AG20443 (cell line): ENCODE data around the gene UBE2C.
A peak's percentile ranks its signal among the peaks of the same experiment; 100 is the strongest.

Experiments
- DNase-seq: peaks from one replicate; pipeline ENCODE4 v3.0.0; 2012; ENCODE audit warnings: low spot score, mixed read lengths

Gene UBE2C

GRCh38 chr20:45833030-45833882 lies 20.8 kb downstream of the UBE2C start, which contains the start of gene SNX21:
SNX21 (plus strand) TSS chr20:45833799; CDS start chr20:45833920, 121 bp downstream.
- peak; percentile 90 for DNase-seq

- peak; percentile 87 for DNase-seq
Observed at GRCh38 chr20:45833883-45834796, 21.7 kb downstream of the UBE2C start.

- DNase-seq: no peak
Observed at GRCh38 chr20:45834797-45835161, 22.3 kb downstream of the UBE2C start.

- no peak for DNase-seq
Observed at GRCh38 chr20:45835329-45835765, 22.9 kb downstream of the UBE2C start.

GRCh38 chr20:45835825-45836224 lies 23.4 kb downstream of the UBE2C start:
- DNase-seq: peak; percentile 93

GRCh38 chr20:45836841-45837240 lies 24.4 kb downstream of the UBE2C start:
- no peak for DNase-seq

DNA sequence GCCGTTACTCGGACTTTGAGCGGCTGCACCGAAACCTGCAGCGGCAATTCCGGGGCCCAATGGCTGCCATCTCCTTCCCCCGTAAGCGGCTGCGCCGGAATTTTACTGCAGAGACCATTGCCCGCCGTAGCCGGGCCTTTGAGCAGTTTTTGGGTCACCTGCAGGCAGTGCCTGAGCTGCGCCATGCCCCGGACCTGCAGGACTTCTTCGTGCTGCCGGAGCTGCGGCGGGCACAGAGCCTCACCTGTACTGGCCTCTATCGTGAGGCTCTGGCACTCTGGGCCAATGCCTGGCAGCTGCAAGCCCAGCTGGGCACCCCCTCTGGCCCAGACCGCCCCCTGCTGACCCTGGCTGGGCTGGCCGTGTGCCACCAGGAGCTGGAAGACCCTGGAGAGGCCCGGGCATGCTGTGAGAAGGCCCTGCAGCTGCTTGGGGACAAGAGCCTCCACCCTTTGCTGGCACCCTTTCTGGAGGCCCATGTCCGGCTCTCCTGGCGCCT lies 28.3 kb downstream of the UBE2C start:
- DNase-seq: no peak

- DNase-seq: no peak
Observed at GRCh38 chr20:45841407-45842129, 29.1 kb downstream of the UBE2C start.

- DNase-seq: peak; percentile 55
Observed at GRCh38 chr20:45842169-45842812, 29.8 kb downstream of the UBE2C start.

- no peak for DNase-seq
Observed at GRCh38 chr20:45843506-45843905, 31.1 kb downstream of the UBE2C start.

- no peak for DNase-seq
Observed at GRCh38 chr20:45845452-45845851, 33.0 kb downstream of the UBE2C start.

DNA sequence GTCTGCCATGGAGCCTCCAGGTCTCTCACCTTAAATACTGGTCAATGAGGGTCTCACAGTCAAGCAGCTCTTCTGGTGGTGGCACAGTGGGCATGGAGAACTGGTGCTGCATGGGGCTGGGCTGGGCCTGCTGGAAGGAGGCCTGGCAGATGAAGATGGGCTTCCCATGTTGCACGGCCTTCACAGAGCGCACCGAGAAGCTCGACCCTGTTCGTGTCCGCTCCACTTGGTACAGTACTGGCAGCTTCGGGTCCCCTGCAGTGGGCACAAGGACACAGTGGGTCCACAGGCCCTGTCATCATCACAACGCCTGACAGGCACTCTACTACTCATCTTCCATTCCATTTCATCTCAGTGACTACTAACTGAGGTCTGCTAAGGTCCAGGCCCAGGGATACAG lies 36.0 kb downstream of the UBE2C start:
- no peak for DNase-seq

GRCh38 chr20:45848969-45849582 lies 36.6 kb downstream of the UBE2C start:
- DNase-seq: no peak

DNA sequence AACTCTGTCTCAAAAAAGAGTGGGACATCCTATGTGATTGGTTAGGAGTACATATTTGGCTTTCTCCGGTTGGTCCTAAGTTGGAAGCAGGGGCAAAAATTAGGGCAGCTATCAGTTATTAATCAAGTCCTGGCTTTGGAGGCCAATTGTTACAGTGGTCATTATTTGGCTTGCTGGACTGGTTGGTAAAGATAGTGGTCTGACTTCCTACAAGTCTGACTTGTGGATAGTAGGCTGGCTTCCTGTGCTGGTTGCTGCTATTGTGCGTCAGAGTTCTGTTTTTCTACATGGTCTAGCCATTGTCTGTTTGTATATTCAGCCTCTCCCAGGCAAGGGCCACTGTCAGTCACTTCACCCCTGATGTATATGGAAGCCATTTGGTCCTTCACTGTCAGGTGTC lies 37.8 kb downstream of the UBE2C start:
- DNase-seq: no peak

DNA sequence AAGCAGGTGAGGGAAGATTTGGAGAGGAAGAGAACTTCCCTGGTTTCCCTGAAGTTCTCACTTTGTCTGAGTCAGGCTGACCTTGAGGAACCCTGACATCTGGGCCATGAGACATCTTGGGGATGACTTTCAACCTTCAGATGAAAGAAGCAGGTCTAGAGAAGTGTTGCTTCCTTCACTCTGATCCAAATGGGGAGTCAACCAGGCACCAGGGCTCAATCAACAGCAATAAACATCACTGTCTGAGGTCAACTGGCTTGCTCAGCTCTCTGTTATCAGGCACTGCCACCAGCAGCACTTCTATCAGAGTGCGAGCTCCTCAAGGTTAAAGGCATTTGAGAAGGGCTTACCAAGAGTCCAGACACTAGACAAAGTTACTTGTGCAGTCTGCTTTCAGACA lies 38.5 kb downstream of the UBE2C start:
- no peak for DNase-seq

GRCh38 chr20:45851501-45851900 lies 39.1 kb downstream of the UBE2C start:
- DNase-seq: no peak

DNA sequence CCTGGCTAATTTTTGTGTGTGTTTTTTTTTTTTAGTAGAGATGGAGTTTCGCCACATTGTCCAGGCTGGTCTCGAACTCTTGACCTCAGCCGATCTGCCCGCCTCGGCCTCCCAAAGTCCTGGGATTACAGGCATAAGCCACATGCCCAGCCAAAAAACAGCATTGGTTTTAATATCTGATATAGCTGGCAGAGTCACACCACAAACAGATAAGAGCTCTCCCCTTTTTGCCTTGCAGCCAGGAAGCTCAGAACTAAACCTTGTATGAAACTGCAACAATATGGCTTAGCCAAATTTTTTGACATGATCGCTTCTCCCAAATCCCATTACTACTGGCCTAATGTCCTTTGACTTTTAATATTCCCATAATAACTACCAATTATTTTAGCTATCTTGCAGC lies 39.9 kb downstream of the UBE2C start:
- DNase-seq: no peak

GRCh38 chr20:45853484-45853883 lies 41.0 kb downstream of the UBE2C start:
- DNase-seq: no peak

DNA sequence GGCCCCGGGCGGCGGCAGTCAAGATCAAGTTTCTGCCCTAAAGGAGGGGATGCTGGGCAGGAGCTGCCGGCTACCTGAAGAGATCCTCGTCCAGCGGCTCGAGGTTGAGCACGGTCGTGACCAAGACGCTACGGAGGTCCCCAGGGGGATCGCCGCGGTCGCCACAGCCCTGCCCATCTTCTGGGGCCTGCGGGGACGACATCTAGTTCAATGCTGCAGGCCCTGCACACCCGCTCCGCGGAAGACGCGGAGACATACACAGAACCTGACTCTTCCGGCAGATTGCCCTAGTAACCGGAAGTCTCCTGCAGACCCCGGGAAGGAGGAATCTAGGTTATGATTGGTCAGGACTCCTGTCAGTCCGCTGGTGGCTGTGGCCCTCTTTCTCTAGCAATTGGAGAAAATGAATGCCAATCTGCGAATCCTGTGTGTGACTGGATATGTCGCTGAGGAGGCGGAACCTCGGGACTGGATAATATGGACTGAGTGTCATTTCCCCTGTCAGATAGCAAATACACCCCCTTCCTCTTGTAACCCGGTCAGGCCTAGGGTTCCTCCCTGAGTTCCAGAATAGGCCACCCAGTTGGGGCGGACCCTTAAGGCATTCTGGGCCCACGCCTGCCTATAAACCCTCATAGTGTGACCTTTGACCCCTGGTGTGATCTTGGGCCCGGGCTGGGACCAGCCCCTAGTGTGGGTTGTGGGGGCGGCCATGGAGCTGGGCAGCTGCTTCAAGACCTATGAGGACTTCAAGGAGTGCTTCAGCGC lies 44.9 kb downstream of the UBE2C start, which contains the start of the genes ACOT8 and ZSWIM3:
Gene ACOT8, minus strand, starts transcription at position 279 of the 768 bp plus-strand sequence. Its CDS starts 77 bp downstream, at position 202.
Gene ZSWIM3, plus strand, starts transcription at position 501 of the 768 bp plus-strand sequence. Its CDS starts 212 bp downstream, at position 713.
- peak; percentile 100 for DNase-seq

- peak; percentile 31 for DNase-seq
Observed at GRCh38 chr20:45857882-45858216, 45.4 kb downstream of the UBE2C start.
